Mesodermal cell (in vitro differentiated cells): ENCODE measurements around the gene LDLRAD4.

Source experiments
- H3K27ac ChIP-seq: 2 replicates; pipeline ENCODE4 v1.7.0; 2013; ENCODE audit warnings: mild to moderate bottlenecking, low read depth, low read length, moderate library complexity; ENCODE audit not compliant: severe bottlenecking
- H3K36me3 ChIP-seq: 2 replicates; pipeline ENCODE4 v1.7.1; 2013; ENCODE audit warnings: mild to moderate bottlenecking, low read length, moderate library complexity; ENCODE audit not compliant: control insufficient read depth, insufficient read depth
- H3K4me1 ChIP-seq: one replicate; pipeline ENCODE4 v1.7.1; 2013; ENCODE audit warnings: mild to moderate bottlenecking, low read length; ENCODE audit not compliant: insufficient read depth, control insufficient read depth, poor library complexity, severe bottlenecking
- H3K4me3 ChIP-seq: 2 replicates; pipeline ENCODE4 v1.7.0; 2013; ENCODE audit warnings: low read length, control low read depth, mild to moderate bottlenecking; ENCODE audit not compliant: insufficient read depth, poor library complexity, severe bottlenecking; ENCODE audit errors: extremely low read depth
- H3K9me3 ChIP-seq: 2 replicates; pipeline ENCODE4 v1.7.1; 2013; ENCODE audit warnings: mild to moderate bottlenecking, low read length, moderate library complexity; ENCODE audit not compliant: control insufficient read depth
- WGBS, 2 experiments: methylation state at CpG; one replicate each; pipeline ENCODE4 v1.1.5; 2013; ENCODE audit warnings: missing lambda C conversion rate in 2 of 2; ENCODE audit not compliant: insufficient coverage in 2 of 2; 5-methylcytosine and 5-hydroxymethylcytosine counted together

The LDLRAD4 gene

DNA sequence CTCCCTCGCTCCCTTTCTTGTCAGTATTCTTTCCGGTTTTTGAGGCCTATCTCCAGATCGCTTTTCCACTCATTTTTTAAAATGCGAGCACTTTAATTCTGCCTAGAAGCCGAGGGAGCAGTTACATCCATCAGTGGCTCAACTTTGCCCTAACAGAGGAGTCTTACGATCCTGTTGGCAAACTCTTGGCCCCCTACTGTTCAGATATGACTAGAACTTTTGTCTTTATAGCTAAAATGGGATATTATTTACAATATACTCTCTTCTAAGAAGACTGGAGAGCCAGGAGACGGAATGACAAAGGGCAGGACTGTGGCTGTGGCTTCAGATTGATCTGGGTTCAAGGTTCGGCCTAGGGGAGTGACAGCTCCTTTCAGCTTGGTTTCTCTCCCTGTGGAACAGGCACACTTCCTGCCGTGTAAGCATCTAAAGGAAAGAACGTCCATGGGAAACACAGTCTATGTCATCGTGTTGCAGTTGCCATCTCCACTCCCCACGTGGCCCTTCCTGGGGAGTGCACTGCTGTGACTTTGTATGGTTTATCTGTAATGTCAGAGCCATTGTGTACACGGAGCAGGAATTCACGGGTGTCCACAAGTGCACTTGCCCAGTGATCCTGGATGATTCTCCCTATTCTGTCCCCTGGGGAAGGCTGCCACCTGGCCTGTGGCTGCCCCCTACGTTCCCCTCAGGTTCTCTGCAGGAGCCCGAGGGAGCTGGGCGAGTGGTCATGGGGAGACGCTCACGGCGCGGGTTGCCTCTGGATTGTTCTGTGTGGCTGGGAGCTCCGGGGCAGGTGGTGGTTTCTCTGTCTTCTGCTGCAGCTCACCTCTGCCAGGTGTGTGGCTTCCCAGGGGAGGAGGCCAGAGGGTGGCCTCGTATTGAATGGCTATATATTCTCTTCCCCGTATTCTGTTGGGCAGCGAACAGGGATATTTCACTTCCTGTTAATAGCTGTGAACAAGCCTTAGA, 222.0 kb downstream of the LDLRAD4 start:
- no peak overlapping the region for H3K4me3 ChIP-seq
- no peaks in the 10 kb centered on the region for H3K9me3 ChIP-seq
- H3K36me3 ChIP-seq: no peaks in the 10 kb centered on the region
- 91 to 94% methylated on average over 17 to 20 of the region's 25 CpGs for WGBS, 2 experiments
- H3K4me1 ChIP-seq: no peaks in the 10 kb centered on the region
- no peak overlapping the region for H3K27ac ChIP-seq

DNA sequence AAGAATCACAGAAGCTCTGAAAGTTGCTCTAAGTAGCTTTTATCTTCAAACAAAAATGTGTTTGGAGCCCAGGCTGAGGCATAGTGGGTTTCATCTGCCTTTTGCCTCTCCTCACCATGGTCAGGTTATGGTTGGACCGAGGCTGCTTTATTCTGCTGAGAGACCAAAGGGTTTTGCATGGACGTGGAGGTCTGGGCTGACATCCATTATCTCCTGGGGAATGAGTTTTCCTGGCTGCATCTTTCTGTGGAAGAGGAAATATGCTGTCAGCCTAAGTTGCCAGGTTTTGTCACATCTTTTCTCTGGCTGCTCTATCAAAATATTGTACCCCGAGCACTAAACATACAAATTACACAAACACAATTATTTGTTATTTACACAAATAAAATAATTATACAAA, 223.2 kb downstream of the LDLRAD4 start:
- Histone ChIP-seq H3K9me3 (no peaks in the 10 kb centered on the region), H3K36me3 (no peaks in the 10 kb centered on the region), H3K4me3 (no peak overlapping the region), H3K27ac (no peak overlapping the region), H3K4me1 (peaks cover 10% of the 10 kb centered on the region)
- 75 to 88% methylated on average over 1 to 2 of the region's 3 CpGs for WGBS, 2 experiments

DNA sequence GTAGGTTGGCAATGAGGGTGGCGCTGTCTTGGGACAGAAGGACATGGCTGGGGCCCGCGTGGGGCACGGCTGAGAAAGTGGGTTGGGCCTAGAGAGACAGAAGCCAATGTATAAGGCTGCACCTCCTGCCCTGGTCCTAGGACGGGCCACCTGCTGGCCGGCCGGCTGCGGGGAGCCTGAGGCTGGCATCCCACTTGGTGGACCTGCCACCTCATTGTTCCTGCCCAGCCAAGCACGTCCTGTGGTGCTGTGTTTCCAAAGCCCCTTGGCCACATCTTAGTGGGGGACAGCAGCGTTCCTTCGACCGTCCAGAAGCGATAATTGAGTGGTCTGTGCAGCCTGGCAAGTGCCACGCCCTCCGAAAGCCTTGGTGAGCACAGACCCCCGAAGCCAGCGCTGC, 223.9 kb downstream of the LDLRAD4 start:
- Histone ChIP-seq H3K4me3 (no peak overlapping the region), H3K4me1 (peaks cover 11% of the 10 kb centered on the region), H3K36me3 (no peaks in the 10 kb centered on the region), H3K27ac (no peak overlapping the region), H3K9me3 (no peaks in the 10 kb centered on the region)
- WGBS, 2 experiments: 93 to 94% methylated on average over 13 to 17 of the region's 17 CpGs

DNA sequence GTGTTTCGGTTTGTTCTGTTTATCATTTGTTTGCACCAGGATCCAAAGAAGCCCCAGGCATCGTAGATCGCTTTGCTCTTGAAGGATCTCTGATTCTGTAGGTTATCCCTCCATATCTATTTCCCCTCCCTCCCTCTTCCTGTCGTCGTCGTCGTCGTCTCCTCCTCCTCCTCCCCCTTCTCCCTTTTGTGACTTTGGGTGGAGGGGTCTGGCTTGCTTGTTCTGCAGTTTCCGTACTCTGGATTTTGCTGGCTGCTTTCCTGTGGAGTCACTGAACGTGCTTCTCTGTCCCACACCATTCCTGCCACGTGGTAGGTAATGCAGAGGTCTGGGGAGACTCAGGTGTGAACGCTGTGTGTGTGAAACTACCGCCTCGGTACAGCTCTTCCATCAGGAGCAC, 225.0 kb downstream of the LDLRAD4 start:
- WGBS, 2 experiments: 20% methylated on average over 1 of the region's 14 CpGs; no CpG with 5 or more reads in 1 of the 2 experiments
- H3K36me3 ChIP-seq: no peaks in the 10 kb centered on the region

DNA sequence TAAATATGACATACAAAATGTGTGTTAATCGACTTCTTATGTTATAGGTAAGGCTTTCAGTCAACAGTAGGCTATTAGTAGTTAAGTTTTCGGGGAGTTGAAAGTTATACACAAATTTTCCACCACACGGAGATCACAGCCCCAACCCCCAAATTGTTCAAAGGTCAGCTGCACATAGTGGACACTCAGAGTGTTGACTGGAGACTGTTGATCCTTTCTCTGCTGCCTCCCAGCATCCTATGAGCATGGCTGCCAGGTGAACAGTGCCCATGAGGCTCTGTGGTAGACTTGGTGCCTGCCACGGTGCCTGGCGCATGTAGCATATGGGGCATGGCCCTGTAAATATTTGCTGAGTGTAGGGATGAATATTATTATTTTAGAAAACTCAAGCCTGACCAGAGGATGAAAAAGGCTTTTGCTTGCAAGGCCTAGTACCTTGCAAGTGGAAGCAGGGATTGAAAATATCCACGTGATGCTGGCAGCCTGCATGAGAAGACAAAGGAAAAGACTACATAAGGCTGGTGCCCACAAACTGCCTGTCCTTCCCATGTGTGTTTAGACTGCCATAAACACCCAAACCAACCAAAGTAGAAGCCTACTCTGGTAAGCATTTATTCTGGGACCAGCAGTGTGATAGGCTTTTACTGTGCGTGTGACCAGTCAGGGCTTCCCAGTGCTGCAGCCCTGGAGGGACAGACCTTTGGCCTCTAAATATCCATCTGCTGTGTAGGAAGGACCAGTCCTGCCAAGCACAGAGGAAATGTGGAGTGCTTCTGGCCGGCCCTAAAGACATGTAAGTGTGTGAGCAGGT, 226.1 kb downstream of the LDLRAD4 start:
- H3K4me1 ChIP-seq: peaks cover 20% of the 10 kb centered on the region
- WGBS, 2 experiments: 93 to 97% methylated on average over 5 to 6 of the region's 8 CpGs
- no peaks in the 10 kb centered on the region for H3K9me3 ChIP-seq
- no peak overlapping the region for H3K4me3 ChIP-seq
- H3K27ac ChIP-seq: no peak overlapping the region
- H3K36me3 ChIP-seq: no peaks in the 10 kb centered on the region

More for the DNA sequence above, 225.0 kb downstream of the LDLRAD4 start:
- Histone ChIP-seq H3K27ac (no peak overlapping the region), H3K4me3 (no peak overlapping the region), H3K4me1 (peaks cover 20% of the 10 kb centered on the region), H3K9me3 (no peaks in the 10 kb centered on the region)

DNA sequence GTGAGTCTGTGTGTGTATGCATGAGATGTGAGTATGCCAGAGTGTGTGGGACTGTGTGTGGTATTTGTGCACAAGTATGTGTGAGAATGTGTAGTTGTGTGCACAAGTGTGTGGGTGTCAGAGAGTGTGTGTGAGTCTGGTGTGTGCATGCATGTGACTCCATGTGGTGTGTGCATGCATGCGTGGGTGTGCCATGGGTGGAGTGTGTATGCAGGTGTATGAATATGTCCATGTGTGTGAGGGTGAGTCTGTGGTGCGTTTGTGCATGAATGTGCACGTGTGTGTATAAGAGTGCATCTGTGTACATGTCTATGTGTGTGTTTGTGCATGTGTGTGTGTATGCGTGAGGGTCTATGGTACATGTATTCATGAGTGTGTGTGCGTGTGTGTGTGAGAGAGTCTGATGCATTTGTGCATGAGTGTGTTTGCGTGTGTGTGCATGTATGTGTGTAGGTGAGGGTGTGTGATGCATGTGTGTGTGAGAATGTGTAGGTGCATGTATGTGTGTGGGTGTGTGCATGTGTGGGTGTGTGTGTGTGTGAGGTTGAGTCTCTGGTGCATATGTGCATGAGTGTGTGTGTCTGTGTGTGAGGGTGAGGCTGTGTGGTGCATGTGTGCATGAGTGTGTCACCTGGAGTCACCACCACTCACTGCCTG, 226.8 kb downstream of the LDLRAD4 start:
- Histone ChIP-seq H3K9me3 (no peaks in the 10 kb centered on the region), H3K27ac (no peak overlapping the region), H3K4me1 (peaks cover 20% of the 10 kb centered on the region), H3K4me3 (no peak overlapping the region), H3K36me3 (no peaks in the 10 kb centered on the region)
- 67 to 68% methylated on average over 6 of the region's 6 CpGs for WGBS, 2 experiments

DNA sequence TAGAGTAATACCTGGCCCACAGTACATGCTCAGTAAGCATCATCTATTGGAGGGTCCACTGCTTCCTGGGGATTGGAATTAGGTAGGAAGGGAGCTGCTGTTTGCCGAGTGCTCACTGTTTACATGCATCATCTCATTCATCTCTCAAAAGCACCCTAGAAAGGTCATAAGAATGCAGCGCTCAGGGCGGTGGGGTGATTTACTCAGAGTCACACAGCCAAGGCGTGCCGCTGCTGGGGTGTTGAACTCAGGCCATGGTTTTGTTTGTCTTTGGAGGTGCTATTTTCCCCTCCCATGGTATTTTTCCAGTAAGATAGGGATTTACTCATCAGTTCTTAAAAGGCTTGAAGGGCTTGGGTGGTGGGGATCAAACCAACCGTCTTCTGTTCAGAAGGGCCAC, 227.5 kb downstream of the LDLRAD4 start:
- H3K27ac ChIP-seq: no peak overlapping the region
- WGBS, 2 experiments: 83 to 100% methylated on average over 4 of the region's 6 CpGs

DNA sequence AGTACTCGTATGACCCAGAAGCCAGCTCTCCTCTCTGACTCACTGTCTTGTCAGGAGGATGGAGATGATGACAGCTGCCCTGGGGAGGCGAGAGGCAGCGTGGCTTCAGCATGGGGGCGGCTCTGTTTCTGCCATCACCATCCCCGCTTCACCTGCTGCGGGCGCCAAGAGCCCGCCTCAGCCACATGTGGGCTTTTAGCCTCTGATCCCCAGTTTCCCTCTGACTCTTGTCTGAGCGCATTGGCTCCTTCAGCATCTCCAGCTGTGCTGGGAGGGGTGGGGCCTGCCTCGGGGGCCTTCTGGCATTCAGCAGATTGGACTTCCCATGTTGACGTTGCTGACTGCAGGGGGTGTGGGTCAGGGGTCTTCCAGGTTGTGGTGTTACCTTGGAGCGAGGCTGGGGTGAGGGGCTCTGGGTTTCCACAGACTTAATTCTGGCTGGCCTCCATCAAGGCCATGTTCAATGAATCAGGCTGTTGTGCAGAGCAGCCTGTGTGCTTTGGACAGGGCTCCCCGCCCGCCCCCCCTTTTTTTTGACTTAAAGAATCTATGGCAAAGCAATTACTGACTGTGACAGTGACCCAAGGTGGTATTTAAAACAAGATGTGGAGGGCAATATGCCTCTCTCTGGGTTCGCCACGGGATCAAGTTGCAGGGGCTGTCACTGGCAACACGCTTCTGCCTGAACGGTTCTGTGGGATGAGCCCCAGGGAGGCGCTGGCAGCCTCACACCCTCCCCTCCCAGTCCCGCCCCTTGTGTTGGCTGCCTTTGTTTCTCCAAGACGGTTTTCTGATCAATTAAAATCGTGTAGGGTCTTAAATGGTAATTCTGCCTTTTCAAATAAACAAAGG, 228.3 kb downstream of the LDLRAD4 start:
- WGBS, 2 experiments: 10 to 22% methylated on average over 12 to 14 of the region's 22 CpGs
- H3K27ac ChIP-seq: no peak overlapping the region

More for the DNA sequence above, 227.5 kb downstream of the LDLRAD4 start:
- no peak overlapping the region for H3K4me3 ChIP-seq
- no peaks in the 10 kb centered on the region for H3K36me3 ChIP-seq
- peaks cover 20% of the 10 kb centered on the region for H3K4me1 ChIP-seq
- H3K9me3 ChIP-seq: no peaks in the 10 kb centered on the region

DNA sequence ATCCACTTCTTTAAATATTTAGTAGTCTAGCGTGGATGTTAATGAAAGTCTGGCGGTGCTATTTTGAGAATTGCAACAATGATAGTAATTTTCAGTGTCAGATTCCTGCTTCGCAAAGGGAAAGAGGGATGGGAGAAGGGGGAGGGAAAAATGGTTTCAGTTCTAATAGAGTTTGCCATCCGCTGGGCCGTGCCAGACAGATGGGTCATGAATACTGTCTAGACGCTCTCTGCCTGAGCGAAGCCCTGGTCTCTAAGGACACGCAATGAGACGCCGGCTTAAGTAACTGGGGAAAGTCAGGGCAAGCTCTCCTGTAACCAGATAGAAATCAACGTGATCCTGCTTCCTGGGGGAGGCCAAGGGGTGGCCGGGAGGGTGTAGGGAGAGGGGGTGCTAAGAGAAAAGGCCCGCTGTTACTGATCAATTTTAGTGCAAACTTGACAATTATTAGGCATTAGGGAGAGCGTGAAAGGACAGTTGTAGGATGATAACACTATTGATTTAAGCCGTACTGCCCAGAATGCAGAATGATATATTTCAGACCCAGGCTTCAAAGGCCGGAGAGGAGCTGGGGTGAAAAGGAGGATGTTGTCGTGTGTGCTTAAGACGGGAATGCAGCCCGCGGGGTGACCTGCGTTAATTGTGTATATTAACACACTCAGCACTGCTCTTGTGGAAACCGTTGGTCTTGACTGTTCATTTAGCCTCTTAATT, 229.2 kb downstream of the LDLRAD4 start:
- H3K4me3 ChIP-seq: no peak overlapping the region

More for the DNA sequence above, 228.3 kb downstream of the LDLRAD4 start:
- Histone ChIP-seq H3K9me3 (no peaks in the 10 kb centered on the region), H3K4me3 (no peak overlapping the region), H3K36me3 (no peaks in the 10 kb centered on the region), H3K4me1 (peaks cover 23% of the 10 kb centered on the region)

More for the DNA sequence above, 229.2 kb downstream of the LDLRAD4 start:
- H3K27ac ChIP-seq: peak overlapping the region; percentile 73
- H3K4me1 ChIP-seq: peaks cover 31% of the 10 kb centered on the region
- no peaks in the 10 kb centered on the region for H3K9me3 ChIP-seq
- no peaks in the 10 kb centered on the region for H3K36me3 ChIP-seq
- WGBS, 2 experiments: 30 to 32% methylated on average over 16 to 20 of the region's 22 CpGs
